MG63 (cell line): ENCODE measurements around the gene SPAG8. TPM values are rescaled to one million over a fixed set of nuclear protein-coding genes. Genes with fewer than 3 reads are reported as not detected.

ENCODE experiments used
- DNase-seq: peaks from one replicate; pipeline ENCODE4 v3.0.0-alpha.2; 2020
- H3K27me3 ChIP-seq: fragments of 250-450 bp; sonication (Bioruptor Pico); 2 replicates; pipeline ENCODE4 v1.5.1; 2020; ENCODE audit warnings: mild to moderate bottlenecking, moderate library complexity
- H3K36me3 ChIP-seq: fragments of 250-450 bp; sonication (Bioruptor Pico); 2 replicates; pipeline ENCODE4 v1.5.1; 2020; ENCODE audit warnings: mild to moderate bottlenecking, moderate library complexity
- H3K4me3 ChIP-seq: fragments of 250-450 bp; sonication (Bioruptor Pico); 2 replicates; pipeline ENCODE4 v1.5.1; 2020; ENCODE audit warnings: mild to moderate bottlenecking, moderate library complexity
- H3K9me3 ChIP-seq: fragments of 250-450 bp; sonication (Bioruptor Pico); 2 replicates; pipeline ENCODE4 v1.5.1; 2020; ENCODE audit warnings: mild to moderate bottlenecking, moderate library complexity
- total RNA-seq: library from RNA; depleted of rRNA; stranded (reverse); fragments of >200 nt; shearing (Covaris generic); gene quantifications from 2 replicates; pipeline ENCODE4 v1.2.3, GENCODE V29; 2014; ENCODE audit warnings: low replicate concordance

Gene SPAG8
- total RNA-seq, 1 experiment from 2014 or later, result 2.4 TPM

GRCh38 chr9:35820076-35820475 is 8.0 kb upstream of the SPAG8 start:
- H3K36me3 ChIP-seq, result no peaks in the 10 kb centered on the region
- no peak overlapping the region for H3K4me3 ChIP-seq
- H3K27me3 ChIP-seq, result no peaks in the 10 kb centered on the region
- H3K9me3 ChIP-seq, result no peaks in the 10 kb centered on the region
- peak; percentile 76 for DNase-seq

DNA sequence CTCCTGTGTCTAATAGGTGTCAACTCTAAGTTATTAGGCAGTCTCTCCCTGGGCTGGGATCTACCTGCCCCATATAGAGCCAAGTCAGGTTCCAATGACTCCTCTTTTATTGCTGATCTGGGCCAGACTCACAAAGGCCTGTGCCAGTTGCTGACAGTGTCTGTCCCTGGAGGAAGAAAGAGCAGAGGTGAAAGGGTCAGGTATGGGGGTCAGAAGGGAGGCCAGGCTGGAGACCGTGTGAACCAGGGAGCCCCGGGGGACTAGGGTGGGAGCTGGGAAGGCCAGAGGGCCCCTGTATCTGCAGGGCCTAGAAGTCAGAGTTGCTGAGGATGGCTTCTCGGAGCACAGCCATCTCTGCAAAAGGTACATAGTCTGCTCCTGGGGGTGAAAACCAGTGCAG is 6.3 kb upstream of the SPAG8 start:
- DNase-seq, result no peak
- H3K27me3 ChIP-seq, result no peaks in the 10 kb centered on the region
- no peaks in the 10 kb centered on the region for H3K9me3 ChIP-seq
- H3K4me3 ChIP-seq, result no peak overlapping the region
- peaks cover 5% of the 10 kb centered on the region for H3K36me3 ChIP-seq

DNA sequence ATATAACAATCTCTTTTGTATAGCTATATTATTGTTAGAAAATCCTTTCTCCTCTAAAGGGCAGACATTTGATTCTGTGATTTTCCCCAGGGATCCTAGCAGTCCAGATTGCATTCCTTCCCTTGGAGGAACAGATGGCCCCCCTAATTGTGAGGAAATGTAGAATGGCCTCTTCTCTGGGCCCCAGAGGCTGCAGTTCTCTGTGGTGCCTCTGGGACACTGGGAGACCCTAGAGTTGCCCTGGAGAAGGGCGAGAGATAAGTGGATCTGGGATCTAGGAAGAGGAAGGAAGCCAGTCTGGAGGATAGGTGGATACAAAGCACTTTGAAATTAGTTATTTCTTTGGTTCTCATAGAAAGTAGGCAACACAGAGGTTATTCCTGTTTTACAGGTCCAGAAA is 4.6 kb upstream of the SPAG8 start:
- Histone ChIP-seq H3K9me3 (no peaks in the 10 kb centered on the region), H3K27me3 (no peaks in the 10 kb centered on the region), H3K4me3 (no peak overlapping the region), H3K36me3 (peaks cover 10% of the 10 kb centered on the region)
- DNase-seq, result no peak

GRCh38 chr9:35814841-35815543 is 2.9 kb upstream of the SPAG8 start, which contains the start of gene HINT2:
HINT2 (minus strand) TSS chr9:35815042; CDS start chr9:35814979, 63 bp downstream.
- Histone ChIP-seq H3K9me3 (no peaks in the 10 kb centered on the region), H3K36me3 (peaks cover 10% of the 10 kb centered on the region), H3K4me3 (peak within 1 kb of the TSS; percentile 82), H3K27me3 (no peaks in the 10 kb centered on the region)
- peak; percentile 100 for DNase-seq

DNA sequence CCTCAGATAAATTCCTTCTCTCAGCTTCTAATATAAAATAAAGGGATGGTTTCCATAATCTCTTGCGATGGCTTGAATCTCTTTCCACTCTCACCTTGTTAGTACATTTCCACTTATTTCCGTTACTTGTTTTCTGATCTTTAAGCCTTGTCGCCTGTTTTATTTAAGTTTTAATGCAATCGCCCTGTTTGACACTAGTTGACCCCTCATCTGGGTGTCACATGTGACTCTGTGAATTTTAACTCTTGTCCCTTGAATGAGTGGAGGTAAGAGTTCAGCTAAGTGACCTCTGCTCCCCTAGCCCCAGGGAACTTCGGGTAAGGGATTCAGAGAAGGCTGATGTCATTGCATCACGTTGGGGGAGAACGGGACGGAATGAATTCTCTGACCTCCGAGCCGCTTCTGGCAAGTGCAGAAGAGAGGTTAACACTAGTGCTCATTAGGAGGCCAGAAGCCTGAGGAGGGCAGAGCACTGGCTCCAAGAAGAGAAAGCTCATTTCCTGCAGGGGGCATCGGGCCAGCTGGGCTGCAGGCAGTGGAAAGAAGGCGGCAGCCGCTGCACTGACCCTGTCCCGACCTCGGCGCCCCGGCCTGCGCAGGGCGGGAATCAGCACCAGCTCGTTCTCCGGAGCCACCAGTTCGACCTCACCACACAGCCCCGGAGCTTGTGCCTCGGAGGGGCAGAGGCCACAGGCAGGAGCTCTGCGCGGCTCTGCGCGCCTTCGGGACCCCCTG is 2.2 kb upstream of the SPAG8 start:
- H3K36me3 ChIP-seq, result peaks cover 10% of the 10 kb centered on the region
- peak; percentile 98 for DNase-seq
- H3K4me3 ChIP-seq, result peak overlapping the region; percentile 82
- H3K27me3 ChIP-seq, result no peaks in the 10 kb centered on the region
- H3K9me3 ChIP-seq, result no peaks in the 10 kb centered on the region

- no peaks in the 10 kb centered on the region for H3K9me3 ChIP-seq
- DNase-seq, result peak; percentile 53
- peak overlapping the region; percentile 82 for H3K4me3 ChIP-seq
- peaks cover 17% of the 10 kb centered on the region for H3K36me3 ChIP-seq
- no peaks in the 10 kb centered on the region for H3K27me3 ChIP-seq
Measured at GRCh38 chr9:35813434-35814105, 1.5 kb upstream of the SPAG8 start.

DNA sequence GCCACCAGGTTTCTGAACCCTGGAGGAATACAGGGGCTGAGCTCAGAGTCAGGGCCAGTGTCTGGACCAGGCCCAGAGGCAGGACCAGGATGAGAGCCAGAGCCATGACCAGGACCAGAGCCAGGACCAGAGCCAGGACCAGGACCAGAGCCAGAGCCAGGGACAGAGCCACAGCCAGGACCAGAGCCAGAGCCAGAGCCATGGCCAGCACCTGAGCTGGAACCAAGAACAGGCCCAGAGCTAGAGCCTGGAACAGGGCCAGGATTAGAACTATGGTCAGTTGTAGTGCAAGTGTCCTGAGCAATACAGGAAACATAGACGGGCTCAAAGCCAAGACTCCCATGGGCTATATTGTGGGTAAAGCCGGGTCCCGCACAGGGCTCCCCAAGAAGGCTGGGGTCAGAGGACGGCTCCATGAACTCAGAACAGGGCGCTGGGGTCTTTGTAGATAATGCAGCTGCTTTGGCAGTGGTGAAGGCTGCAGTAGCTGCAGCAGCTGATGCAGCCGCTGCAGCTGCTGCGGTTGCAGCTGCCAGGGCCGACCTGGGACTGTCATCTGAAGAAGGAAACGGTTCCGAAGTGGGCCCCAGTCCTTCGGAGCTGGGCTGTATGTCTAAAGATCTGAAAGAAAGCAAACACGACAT is 559 bp downstream of the SPAG8 start:
- peak; percentile 60 for DNase-seq
- Histone ChIP-seq H3K27me3 (no peaks in the 10 kb centered on the region), H3K36me3 (peaks cover 34% of the 10 kb centered on the region), H3K4me3 (peak overlapping the region; percentile 51), H3K9me3 (no peaks in the 10 kb centered on the region)

DNA sequence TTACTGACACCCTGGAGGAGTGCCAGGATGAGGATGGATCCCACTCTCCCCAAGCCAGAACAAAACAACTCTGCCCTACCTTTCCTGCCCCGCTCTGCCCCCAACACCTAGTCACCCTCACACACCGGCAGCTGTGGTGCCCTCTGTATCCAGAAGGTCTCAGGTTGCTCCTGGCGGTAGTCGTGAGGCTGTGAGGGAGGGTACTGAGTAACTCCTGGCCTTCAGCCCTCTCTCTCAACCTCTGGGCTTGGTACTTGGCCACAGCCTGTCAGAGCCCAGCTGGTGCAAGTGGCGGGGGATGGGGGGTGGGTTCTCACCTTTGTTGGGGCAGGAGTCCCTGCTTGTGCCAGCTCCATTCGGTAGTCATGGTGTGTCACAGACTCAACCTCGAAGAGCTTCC is 1.9 kb downstream of the SPAG8 start:
- H3K4me3 ChIP-seq, result no peak overlapping the region
- H3K9me3 ChIP-seq, result no peaks in the 10 kb centered on the region
- H3K36me3 ChIP-seq, result peaks cover 48% of the 10 kb centered on the region
- DNase-seq, result no peak
- H3K27me3 ChIP-seq, result no peaks in the 10 kb centered on the region

- Histone ChIP-seq H3K27me3 (no peaks in the 10 kb centered on the region), H3K36me3 (peaks cover 53% of the 10 kb centered on the region), H3K9me3 (no peaks in the 10 kb centered on the region), H3K4me3 (no peak overlapping the region)
- no peak for DNase-seq
Measured at GRCh38 chr9:35808433-35808832, 3.6 kb downstream of the SPAG8 start.

GRCh38 chr9:35806101-35806500 is 6.0 kb downstream of the SPAG8 start:
- no peaks in the 10 kb centered on the region for H3K9me3 ChIP-seq

GRCh38 chr9:35801328-35802128 is 10.5 kb downstream of the SPAG8 start:
- no peak for DNase-seq
- H3K27me3 ChIP-seq, result no peaks in the 10 kb centered on the region
- no peaks in the 10 kb centered on the region for H3K9me3 ChIP-seq
- peaks cover 57% of the 10 kb centered on the region for H3K36me3 ChIP-seq
- H3K4me3 ChIP-seq, result no peak overlapping the region

More at GRCh38 chr9:35806101-35806500, 6.0 kb downstream of the SPAG8 start:
- Histone ChIP-seq H3K4me3 (no peak overlapping the region), H3K27me3 (no peaks in the 10 kb centered on the region), H3K36me3 (peaks cover 65% of the 10 kb centered on the region)
- DNase-seq, result no peak

- no peaks in the 10 kb centered on the region for H3K9me3 ChIP-seq
- H3K36me3 ChIP-seq, result peaks cover 51% of the 10 kb centered on the region
- DNase-seq, result no peak
Measured at GRCh38 chr9:35800530-35800929, 11.5 kb downstream of the SPAG8 start.

DNA sequence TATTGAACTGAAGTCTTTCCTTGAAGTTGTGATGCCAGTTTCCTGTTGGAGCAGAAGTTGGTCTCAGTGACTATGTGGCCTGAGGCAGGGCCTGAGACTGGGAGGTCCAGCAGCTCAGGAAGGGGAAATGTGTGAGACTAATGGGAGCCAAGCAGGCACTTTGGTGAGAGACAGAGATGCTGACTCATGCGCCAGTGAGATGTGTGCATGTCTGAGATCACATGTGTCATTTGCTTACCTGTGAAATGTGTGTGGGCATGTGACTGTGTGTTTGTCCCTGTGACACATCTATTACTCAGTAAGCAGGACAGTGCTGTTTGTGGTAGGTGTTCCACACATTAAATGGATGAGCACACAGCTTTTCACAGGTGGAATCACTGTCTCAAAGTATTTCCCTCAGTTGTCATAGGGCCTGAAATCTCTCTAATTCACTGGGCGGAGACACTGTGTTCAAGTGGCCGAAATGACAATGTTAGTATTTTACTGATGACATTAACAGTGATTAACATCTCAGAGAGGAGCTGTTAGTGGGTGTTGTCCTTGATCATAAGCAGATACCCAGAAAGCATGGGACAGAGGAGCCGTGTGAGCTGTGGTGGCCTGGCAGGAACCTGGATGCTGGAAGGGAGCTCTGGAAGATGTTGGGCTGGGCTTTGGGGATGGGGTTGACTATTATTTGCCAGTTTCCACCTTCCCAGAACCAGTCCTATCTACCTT is 13.2 kb downstream of the SPAG8 start:
- peak; percentile 56 for DNase-seq
- no peaks in the 10 kb centered on the region for H3K9me3 ChIP-seq
- H3K36me3 ChIP-seq, result peaks cover 43% of the 10 kb centered on the region
- H3K4me3 ChIP-seq, result no peak overlapping the region
- H3K27me3 ChIP-seq, result no peaks in the 10 kb centered on the region

More at GRCh38 chr9:35800530-35800929, 11.5 kb downstream of the SPAG8 start:
- H3K4me3 ChIP-seq, result no peak overlapping the region
- H3K27me3 ChIP-seq, result no peaks in the 10 kb centered on the region

GRCh38 chr9:35797311-35798109 is 14.6 kb downstream of the SPAG8 start:
- Histone ChIP-seq H3K36me3 (peaks cover 33% of the 10 kb centered on the region), H3K4me3 (no peak overlapping the region), H3K27me3 (no peaks in the 10 kb centered on the region), H3K9me3 (no peaks in the 10 kb centered on the region)
- DNase-seq, result no peak

- H3K9me3 ChIP-seq, result no peaks in the 10 kb centered on the region
- H3K36me3 ChIP-seq, result peaks cover 17% of the 10 kb centered on the region
- DNase-seq, result no peak
- H3K4me3 ChIP-seq, result no peak overlapping the region
- no peaks in the 10 kb centered on the region for H3K27me3 ChIP-seq
Measured at GRCh38 chr9:35795695-35796094, 16.4 kb downstream of the SPAG8 start.
